ENCODE data around the gene RASSF5. TPM values are rescaled to one million over a fixed set of nuclear protein-coding genes. Genes with fewer than 3 reads are reported as not detected.

Gene RASSF5
- polyA plus RNA-seq, 1 donor (not counting 4 experiments of a cell fraction or from before 2014, with no cell fraction given) = 2.4 TPM

DNA sequence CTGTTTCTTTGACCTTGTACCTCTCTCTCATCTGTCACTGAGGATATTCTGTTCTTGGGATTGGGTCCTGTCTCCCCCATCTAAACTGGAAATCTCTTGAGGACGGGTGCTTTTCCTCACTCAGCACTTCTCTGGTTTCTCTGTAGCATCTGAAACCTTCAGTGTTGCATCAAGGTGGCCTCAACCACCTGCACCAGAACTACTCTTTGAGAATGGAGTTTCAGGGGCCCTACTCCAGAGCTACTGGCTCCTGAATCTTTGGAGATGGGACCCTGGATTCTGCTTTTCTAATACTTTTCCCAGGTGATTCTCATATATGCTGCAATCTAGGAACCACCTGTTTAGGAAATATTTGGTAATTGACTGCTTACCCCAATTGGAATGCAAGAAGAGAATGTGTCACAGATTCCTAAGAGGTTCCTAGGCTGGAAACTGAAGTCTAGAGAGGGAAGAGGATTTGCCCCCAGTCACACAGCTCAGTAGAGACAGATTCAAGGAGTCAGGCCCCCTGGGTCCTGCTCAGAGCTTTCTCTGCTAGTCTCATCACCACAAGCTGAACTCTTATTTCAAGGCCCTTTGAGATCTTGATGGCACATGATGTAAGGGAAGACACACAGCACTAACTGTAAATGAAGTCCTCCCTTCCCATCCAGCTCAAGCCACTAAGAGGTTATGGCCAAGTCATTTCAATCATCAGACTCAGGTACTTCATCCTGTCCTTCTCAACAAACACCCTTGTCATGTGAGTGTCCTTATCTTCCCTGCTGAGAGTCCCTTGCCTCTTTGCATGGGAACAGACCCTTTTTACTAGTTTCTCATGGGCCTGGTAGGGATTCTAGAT lies 56.3 kb downstream of the RASSF5 start:
- no peak overlapping the region for H3K27ac ChIP-seq (ENCODE audit: control insufficient read depth, insufficient read depth, low read length)

GRCh38 chr1:206565995-206566394 lies 58.7 kb downstream of the RASSF5 start:
- DNase-seq (ENCODE audit: low read depth, low spot score) (no peak), FAIRE-seq (no peak)
- H3K4me2 ChIP-seq (ENCODE audit: control insufficient read depth, extremely low read depth, insufficient read depth, low read depth, low read length) = no peak overlapping the region
- H3K79me2 ChIP-seq (ENCODE audit: control insufficient read depth, insufficient read depth, low read length) = no peaks in the 10 kb centered on the region
- peaks cover 3% of the 10 kb centered on the region for H3K4me1 ChIP-seq (ENCODE audit: control insufficient read depth, extremely low read depth, insufficient read depth, low read length)
- H3K27me3 ChIP-seq (ENCODE audit: control insufficient read depth, extremely low read depth, insufficient read depth, low read length) = peaks cover 4% of the 10 kb centered on the region
- no peak overlapping the region for H2AFZ ChIP-seq (ENCODE audit: control insufficient read depth, low read length)
- no peak overlapping the region for H3K4me3 ChIP-seq (ENCODE audit: control insufficient read depth in 2 of 3, extremely low read depth in 1 of 3, insufficient read depth in 2 of 3, low read depth in 1 of 3, low read length in 3 of 3)
- TF ChIP-seq EZH2 (IDR thresholded peaks at IDR 0.05; ENCODE audit: low read length) = no peak
- TF ChIP-seq, protein P1, sequence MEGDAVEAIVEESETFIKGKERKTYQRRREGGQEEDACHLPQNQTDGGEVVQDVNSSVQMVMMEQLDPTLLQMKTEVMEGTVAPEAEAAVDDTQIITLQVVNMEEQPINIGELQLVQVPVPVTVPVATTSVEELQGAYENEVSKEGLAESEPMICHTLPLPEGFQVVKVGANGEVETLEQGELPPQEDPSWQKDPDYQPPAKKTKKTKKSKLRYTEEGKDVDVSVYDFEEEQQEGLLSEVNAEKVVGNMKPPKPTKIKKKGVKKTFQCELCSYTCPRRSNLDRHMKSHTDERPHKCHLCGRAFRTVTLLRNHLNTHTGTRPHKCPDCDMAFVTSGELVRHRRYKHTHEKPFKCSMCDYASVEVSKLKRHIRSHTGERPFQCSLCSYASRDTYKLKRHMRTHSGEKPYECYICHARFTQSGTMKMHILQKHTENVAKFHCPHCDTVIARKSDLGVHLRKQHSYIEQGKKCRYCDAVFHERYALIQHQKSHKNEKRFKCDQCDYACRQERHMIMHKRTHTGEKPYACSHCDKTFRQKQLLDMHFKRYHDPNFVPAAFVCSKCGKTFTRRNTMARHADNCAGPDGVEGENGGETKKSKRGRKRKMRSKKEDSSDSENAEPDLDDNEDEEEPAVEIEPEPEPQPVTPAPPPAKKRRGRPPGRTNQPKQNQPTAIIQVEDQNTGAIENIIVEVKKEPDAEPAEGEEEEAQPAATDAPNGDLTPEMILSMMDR (optimal IDR thresholded peaks at IDR 0.05 in 1 of 3, IDR thresholded peaks at IDR 0.05 in 1 of 3, conservative IDR thresholded peaks at IDR 0.05 in 1 of 3; ENCODE audit: extremely low read depth in 1 of 3, insufficient read depth in 2 of 3, low read length in 3 of 3) = no peak
- H3K9me1 ChIP-seq (ENCODE audit: control insufficient read depth, extremely low read depth, insufficient read depth, low read length) = no peaks in the 10 kb centered on the region
- no peak overlapping the region for H3K9ac ChIP-seq (ENCODE audit: control insufficient read depth, extremely low read depth, insufficient read depth, low read length)
- no peaks in the 10 kb centered on the region for H3K9me3 ChIP-seq (ENCODE audit: control insufficient read depth, low read depth, low read length)
- H3K27ac ChIP-seq (ENCODE audit: control insufficient read depth, insufficient read depth, low read length) = no peak overlapping the region
- no peaks in the 10 kb centered on the region for H4K20me1 ChIP-seq (ENCODE audit: control insufficient read depth, extremely low read depth, insufficient read depth, low read length)
- dilution Hi-C loops (cut with MboI; ENCODE audit: extremely low pct_ligation_motif_present, low sequenced_read_pairs) = no loop called here
- H3K36me3 ChIP-seq (ENCODE audit: control insufficient read depth in 2 of 2, extremely low read depth in 1 of 2, insufficient read depth in 2 of 2, low read length in 2 of 2) = no peaks in the 10 kb centered on the region

More for the DNA sequence above, 56.3 kb downstream of the RASSF5 start:
- dilution Hi-C loops (cut with MboI; ENCODE audit: extremely low pct_ligation_motif_present, low sequenced_read_pairs) = no loop called here
- FAIRE-seq (no peak), DNase-seq (ENCODE audit: low read depth, low spot score) (no peak)
- no peak overlapping the region for H3K4me2 ChIP-seq (ENCODE audit: control insufficient read depth, extremely low read depth, insufficient read depth, low read depth, low read length)
- H3K36me3 ChIP-seq (ENCODE audit: control insufficient read depth in 2 of 2, extremely low read depth in 1 of 2, insufficient read depth in 2 of 2, low read length in 2 of 2) = no peaks in the 10 kb centered on the region
- no peak overlapping the region for H2AFZ ChIP-seq (ENCODE audit: control insufficient read depth, low read length)
- TF ChIP-seq, protein P1 (optimal IDR thresholded peaks at IDR 0.05 in 1 of 3, IDR thresholded peaks at IDR 0.05 in 1 of 3, conservative IDR thresholded peaks at IDR 0.05 in 1 of 3; ENCODE audit: extremely low read depth in 1 of 3, insufficient read depth in 2 of 3, low read length in 3 of 3) = no peak
- no peaks in the 10 kb centered on the region for H3K9me3 ChIP-seq (ENCODE audit: control insufficient read depth, low read depth, low read length)
- no peaks in the 10 kb centered on the region for H3K9me1 ChIP-seq (ENCODE audit: control insufficient read depth, extremely low read depth, insufficient read depth, low read length)
- no peaks in the 10 kb centered on the region for H4K20me1 ChIP-seq (ENCODE audit: control insufficient read depth, extremely low read depth, insufficient read depth, low read length)
- peaks cover 4% of the 10 kb centered on the region for H3K27me3 ChIP-seq (ENCODE audit: control insufficient read depth, extremely low read depth, insufficient read depth, low read length)
- H3K9ac ChIP-seq (ENCODE audit: control insufficient read depth, extremely low read depth, insufficient read depth, low read length) = no peak overlapping the region
- H3K79me2 ChIP-seq (ENCODE audit: control insufficient read depth, insufficient read depth, low read length) = no peaks in the 10 kb centered on the region
- no peak overlapping the region for H3K4me3 ChIP-seq (ENCODE audit: control insufficient read depth in 2 of 3, extremely low read depth in 1 of 3, insufficient read depth in 2 of 3, low read depth in 1 of 3, low read length in 3 of 3)
- H3K4me1 ChIP-seq (ENCODE audit: control insufficient read depth, extremely low read depth, insufficient read depth, low read length) = peaks cover 3% of the 10 kb centered on the region

Data from keratinocyte (primary cell).